ENCODE results near the gene ELFN2. TPM values are rescaled to one million over a fixed set of nuclear protein-coding genes. Genes with fewer than 3 reads are reported as not detected.

ELFN2 gene
- total RNA-seq, 2 donors from 2014 or later, result 2.8 to 4.3 TPM

- Histone ChIP-seq H3K27me3 (replicated peaks; ENCODE audit: insufficient read depth) (no peaks in the 10 kb centered on the region), H3K36me3 (no peaks in the 10 kb centered on the region), H3K4me1 (replicated peaks) (no peaks in the 10 kb centered on the region), H3K27ac (no peak overlapping the region), H3K9me3 (no peaks in the 10 kb centered on the region), H3K4me3 (no peak overlapping the region)
- TF ChIP-seq POLR2A (IDR thresholded peaks at IDR 0.05), result no peak
- no peak for TF ChIP-seq CTCF (IDR thresholded peaks at IDR 0.05)
- TF ChIP-seq POLR2AphosphoS5 (IDR thresholded peaks at IDR 0.05), result no peak
- WGBS, result 89% methylated on average over 11 of the region's 11 CpGs
- intact Hi-C loops (cut with DNase I), result loop anchor here (5.0 kb wide), 1 partner anchor 108 kb away; no protein-coding TSS in a partner anchor
- DNase-seq (ENCODE audit: low spot score), result no peak
Observed at GRCh38 chr22:37425369-37425768, 1.9 kb downstream of the ELFN2 start.

- Histone ChIP-seq H3K9me3 (no peaks in the 10 kb centered on the region), H3K4me1 (replicated peaks) (no peaks in the 10 kb centered on the region), H3K4me3 (no peak overlapping the region), H3K27me3 (replicated peaks; ENCODE audit: insufficient read depth) (no peaks in the 10 kb centered on the region), H3K27ac (no peak overlapping the region), H3K36me3 (no peaks in the 10 kb centered on the region)
- intact Hi-C loops (cut with DNase I), result no loop called here
- WGBS, result 95% methylated on average over 8 of the region's 8 CpGs
- DNase-seq (ENCODE audit: low spot score), result no peak
- TF ChIP-seq POLR2AphosphoS5 (IDR thresholded peaks at IDR 0.05) (no peak), CTCF (IDR thresholded peaks at IDR 0.05) (no peak)
Observed at GRCh38 chr22:37423283-37423682, 4.0 kb downstream of the ELFN2 start.

GRCh38 chr22:37421468-37421877 is 5.8 kb downstream of the ELFN2 start:
- TF ChIP-seq CTCF (IDR thresholded peaks at IDR 0.05), result no peak
- Histone ChIP-seq H3K27ac (no peak overlapping the region), H3K4me1 (replicated peaks) (no peaks in the 10 kb centered on the region), H3K27me3 (replicated peaks; ENCODE audit: insufficient read depth) (no peaks in the 10 kb centered on the region), H3K36me3 (no peaks in the 10 kb centered on the region), H3K9me3 (no peaks in the 10 kb centered on the region), H3K4me3 (no peak overlapping the region)
- 80% methylated on average over 9 of the region's 9 CpGs for WGBS
- intact Hi-C loops (cut with DNase I), result no loop called here
- DNase-seq (ENCODE audit: low spot score), result no peak

DNA sequence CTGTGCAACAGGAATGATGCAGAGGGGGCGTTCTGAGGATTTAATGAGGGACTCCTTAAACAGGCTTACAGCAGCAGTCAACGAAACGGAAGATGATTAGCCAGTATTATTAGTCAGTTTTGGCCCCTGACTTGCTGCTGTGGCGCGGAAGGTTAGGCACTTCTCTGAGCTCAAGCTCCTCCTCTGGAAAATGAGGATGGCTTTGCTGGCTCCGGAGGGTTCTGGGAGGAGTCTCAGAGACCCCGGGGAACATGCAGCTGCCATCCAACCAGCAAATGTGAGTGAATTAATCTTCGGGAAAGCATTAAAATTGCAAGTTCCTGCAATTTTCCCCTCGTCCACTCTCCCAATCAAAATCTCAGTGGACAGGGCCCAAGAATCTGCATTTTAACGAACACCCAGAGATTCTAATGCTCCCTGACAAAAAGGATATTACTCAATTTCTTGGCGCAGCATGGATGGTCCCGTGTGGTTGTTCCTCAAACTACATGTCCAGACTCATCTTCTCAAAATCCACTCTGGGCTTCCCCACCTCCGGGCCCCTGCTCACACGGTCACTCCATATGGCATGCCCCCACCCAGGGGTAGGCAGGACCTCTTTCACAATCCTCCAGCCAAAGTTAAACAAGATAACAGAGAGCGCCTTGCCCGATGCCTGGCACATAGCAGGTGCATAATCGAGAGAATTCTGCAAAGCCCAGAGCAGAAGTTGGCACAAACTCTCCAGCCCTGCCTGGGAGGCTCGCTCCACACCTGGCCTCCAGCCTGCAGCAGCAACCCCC is 6.4 kb downstream of the ELFN2 start:
- 42% methylated on average over 18 of the region's 18 CpGs for WGBS
- H3K36me3 ChIP-seq, result no peaks in the 10 kb centered on the region
- no peaks in the 10 kb centered on the region for H3K4me1 ChIP-seq (replicated peaks)
- intact Hi-C loops (cut with DNase I), result no loop called here
- H3K9me3 ChIP-seq, result no peaks in the 10 kb centered on the region
- DNase-seq (ENCODE audit: low spot score), result no peak
- no peaks in the 10 kb centered on the region for H3K27me3 ChIP-seq (replicated peaks; ENCODE audit: insufficient read depth)
- no peak for TF ChIP-seq POLR2AphosphoS5 (IDR thresholded peaks at IDR 0.05)
- TF ChIP-seq POLR2A (IDR thresholded peaks at IDR 0.05), result no peak
- no peak for TF ChIP-seq CTCF (IDR thresholded peaks at IDR 0.05)
- H3K27ac ChIP-seq, result no peak overlapping the region
- H3K4me3 ChIP-seq, result no peak overlapping the region

All from prostate gland (tissue), 2 donors.